ENCODE measurements around the gene SOBP.
"Not testable (repeated sequence)": the region's sequence is repeated elsewhere in the genome, so short reads cannot be mapped to it uniquely, and the experiment has no call there.

SOBP gene

DNA sequence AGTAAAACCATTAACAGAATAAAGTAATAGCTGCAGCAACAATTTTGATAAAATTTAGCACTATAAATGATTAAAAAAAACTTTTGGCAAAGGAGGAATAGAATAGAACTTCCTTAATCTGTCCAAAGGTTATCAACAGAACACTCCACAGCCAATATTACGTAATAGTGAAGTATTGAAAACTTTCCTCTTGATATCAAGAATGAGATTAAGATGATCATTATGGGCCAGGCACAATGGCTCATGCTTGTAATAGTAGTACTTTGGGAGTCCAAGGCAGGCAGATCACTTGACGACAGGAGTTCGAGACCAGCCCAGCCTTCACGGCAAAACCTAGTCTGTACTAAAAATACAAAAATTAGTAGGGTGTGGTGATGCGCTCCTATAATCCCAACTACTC is 26.0 kb downstream of the SOBP start:
- no peak overlapping the region for H3K27ac ChIP-seq
- TF ChIP-seq, protein P1, sequence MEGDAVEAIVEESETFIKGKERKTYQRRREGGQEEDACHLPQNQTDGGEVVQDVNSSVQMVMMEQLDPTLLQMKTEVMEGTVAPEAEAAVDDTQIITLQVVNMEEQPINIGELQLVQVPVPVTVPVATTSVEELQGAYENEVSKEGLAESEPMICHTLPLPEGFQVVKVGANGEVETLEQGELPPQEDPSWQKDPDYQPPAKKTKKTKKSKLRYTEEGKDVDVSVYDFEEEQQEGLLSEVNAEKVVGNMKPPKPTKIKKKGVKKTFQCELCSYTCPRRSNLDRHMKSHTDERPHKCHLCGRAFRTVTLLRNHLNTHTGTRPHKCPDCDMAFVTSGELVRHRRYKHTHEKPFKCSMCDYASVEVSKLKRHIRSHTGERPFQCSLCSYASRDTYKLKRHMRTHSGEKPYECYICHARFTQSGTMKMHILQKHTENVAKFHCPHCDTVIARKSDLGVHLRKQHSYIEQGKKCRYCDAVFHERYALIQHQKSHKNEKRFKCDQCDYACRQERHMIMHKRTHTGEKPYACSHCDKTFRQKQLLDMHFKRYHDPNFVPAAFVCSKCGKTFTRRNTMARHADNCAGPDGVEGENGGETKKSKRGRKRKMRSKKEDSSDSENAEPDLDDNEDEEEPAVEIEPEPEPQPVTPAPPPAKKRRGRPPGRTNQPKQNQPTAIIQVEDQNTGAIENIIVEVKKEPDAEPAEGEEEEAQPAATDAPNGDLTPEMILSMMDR (IDR thresholded peaks at IDR 0.05): no peak

DNA sequence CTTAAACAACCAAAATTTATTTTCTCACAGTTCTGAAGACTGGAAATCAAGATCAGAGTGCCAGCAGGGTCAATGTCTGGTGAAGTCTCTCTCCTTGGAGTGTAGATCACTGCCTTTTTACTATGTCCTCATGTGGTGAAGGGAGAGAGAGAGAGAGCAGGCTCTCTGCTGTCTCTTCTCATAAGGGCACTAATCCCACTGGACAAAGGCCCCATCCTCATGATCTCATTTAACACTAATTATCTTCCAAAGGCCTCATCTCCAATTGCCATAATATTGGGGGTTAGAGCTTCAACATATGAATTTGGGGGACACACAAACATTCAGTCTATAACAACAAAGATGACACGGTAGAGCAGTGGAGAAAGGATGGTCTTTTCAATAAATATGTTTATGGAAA is 27.4 kb downstream of the SOBP start:
- H3K27ac ChIP-seq: no peak overlapping the region
- no peak for TF ChIP-seq ZFX (IDR thresholded peaks at IDR 0.05; ENCODE audit: borderline replicate concordance)
- TF ChIP-seq, protein P1 (IDR thresholded peaks at IDR 0.05): no peak

DNA sequence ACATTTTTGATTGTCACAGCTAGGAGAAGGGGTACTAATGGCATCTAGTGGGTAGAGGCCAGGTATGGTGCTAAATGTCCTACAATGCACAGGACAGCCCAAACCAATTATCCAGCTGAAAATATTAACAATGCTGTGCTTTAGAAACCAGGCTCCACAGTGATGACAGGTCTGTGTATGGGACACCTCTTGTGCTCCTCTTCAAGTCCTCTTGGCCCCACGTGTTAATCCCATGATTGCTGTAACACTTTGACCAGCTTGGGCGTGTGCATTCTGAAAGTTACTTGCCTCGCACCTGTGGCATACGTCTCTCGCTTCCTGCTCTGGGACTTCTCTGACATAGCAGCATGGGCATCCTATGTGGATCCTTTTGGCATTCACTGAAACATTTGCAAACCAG is 29.3 kb downstream of the SOBP start:
- not testable (repeated sequence) for H3K27ac ChIP-seq

DNA sequence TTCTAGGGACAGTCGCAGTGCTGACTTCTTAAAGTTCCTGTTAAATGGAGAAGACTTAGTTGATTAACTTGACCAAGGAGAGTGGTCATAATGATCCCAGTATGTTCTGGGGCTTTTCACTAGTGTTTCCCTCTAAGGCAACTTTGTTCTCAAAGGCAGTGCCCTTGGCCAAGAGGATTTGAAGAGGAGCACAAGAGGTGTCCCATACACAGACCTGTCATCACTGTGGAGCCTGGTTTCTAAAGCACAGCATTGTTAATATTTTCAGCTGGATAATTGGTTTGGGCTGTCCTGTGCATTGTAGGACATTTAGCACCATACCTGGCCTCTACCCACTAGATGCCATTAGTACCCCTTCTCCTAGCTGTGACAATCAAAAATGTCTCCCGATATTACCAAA is 30.8 kb downstream of the SOBP start:
- not testable (repeated sequence) for H3K27ac ChIP-seq

DNA sequence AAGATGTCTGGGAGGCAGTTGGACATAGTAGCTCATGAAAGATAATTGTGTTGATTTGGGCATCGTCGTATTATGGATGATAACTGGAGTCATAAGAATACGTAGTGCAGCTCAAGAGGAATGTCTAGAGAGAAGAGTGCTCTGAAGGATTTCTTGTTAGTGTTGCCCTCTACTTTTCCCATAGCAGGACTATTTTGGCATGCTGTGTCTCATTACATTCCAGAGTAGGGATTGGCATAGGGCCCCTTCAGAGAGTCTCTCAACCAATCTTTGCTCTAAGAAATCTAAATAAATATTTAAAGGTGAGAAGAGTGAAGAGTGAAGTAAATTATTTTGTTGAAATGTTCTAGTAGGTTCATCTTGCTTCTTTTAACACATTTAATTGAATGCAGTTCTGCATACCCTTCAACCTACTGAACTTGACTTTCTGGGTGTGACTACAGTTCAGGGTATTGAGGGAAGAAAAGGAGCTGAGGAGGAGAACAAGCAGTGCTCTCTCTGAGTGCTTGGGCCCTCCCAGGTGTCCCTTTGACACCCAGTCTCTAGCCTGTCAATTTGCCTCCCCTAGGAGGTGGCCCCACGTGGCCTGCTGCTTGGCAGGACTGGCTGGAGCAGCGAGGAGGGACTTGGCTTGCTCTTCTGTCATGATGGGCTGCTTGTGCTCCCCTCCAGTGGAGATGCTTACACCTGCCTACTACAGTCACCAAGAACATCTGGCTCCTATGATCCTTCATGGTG is 33.3 kb downstream of the SOBP start:
- no peak overlapping the region for H3K27ac ChIP-seq
- TF ChIP-seq ZFX (IDR thresholded peaks at IDR 0.05; ENCODE audit: borderline replicate concordance): no peak
- TF ChIP-seq, protein P1 (IDR thresholded peaks at IDR 0.05): no peak

DNA sequence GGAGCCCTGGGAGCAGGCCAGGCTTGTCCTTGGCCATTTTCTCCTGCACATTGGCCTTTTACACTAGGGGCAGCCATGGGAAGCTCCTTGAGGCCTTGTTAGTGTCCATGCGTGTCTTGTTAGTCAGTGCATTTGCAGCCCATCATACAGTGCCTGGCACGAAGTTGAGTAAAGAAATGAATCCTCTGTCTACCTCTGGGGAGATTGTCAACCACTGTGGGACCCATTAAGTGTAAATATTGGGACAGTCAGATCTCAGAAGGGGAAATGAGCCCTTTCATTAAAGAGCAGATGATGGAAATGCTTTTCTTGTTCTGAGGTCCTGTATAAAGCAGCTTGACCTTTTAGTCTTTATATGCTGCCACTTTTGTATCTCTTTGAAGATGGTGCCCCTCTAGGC is 33.9 kb downstream of the SOBP start:
- TF ChIP-seq, protein P1 (IDR thresholded peaks at IDR 0.05): no peak
- no peak for TF ChIP-seq ZFX (IDR thresholded peaks at IDR 0.05; ENCODE audit: borderline replicate concordance)
- no peak overlapping the region for H3K27ac ChIP-seq

DNA sequence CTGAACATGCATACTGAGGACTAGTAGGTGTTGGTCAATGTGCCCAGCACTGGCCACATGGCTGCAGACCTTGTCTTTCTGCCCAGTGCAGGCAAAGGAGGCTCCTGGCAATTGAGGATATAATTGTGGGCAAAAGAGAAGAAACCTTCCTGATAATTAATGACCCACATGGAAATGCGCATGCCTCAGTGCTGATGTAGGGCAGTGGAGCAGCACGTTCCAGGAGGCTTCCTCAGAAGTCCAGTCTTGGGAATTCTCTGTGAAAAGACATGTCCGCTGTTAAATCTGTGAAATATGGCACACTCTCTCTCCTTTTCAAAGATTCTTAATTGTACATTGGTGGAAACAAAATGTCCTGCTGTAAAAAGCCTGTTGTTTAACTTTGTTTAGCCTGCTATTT is 34.7 kb downstream of the SOBP start:
- no peak for TF ChIP-seq ZFX (IDR thresholded peaks at IDR 0.05; ENCODE audit: borderline replicate concordance)
- TF ChIP-seq, protein P1 (IDR thresholded peaks at IDR 0.05): no peak
- H3K27ac ChIP-seq: no peak overlapping the region

DNA sequence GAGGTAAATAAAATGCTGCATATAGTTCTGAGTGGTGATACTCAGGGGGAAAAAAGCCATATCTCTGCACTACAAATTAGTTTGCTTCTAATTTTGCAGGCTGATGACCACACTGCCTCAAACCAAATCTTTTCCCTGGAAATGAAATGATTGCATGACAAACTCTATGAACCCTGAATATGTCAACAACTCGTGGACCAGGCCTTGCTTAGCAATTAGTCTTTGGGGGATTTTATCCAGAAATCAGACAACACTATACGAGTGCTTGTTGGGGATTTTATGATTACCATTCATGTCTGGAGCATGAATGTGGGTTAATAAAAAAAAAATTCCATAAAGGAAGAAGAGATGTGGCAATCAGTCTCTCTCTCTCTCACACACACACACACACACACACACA is 42.0 kb downstream of the SOBP start:
- H3K27ac ChIP-seq: no peak overlapping the region
- TF ChIP-seq ZFX (IDR thresholded peaks at IDR 0.05; ENCODE audit: borderline replicate concordance): no peak
- TF ChIP-seq, protein P1 (IDR thresholded peaks at IDR 0.05): no peak

All from 22Rv1 (cell line).